PC-3 (cell line): Measurements from ENCODE around the gene CTSW. TPM values are rescaled to one million over a fixed set of nuclear protein-coding genes. Genes with fewer than 3 reads are reported as not detected.

ENCODE experiments used
- ATAC-seq: fragments of 200-7000 bp; cut with Tn5 transposase; 2 replicates; pipeline ENCODE4 v1.9.1; 2020; ENCODE audit warnings: mild to moderate bottlenecking, moderate library complexity
- BruUV-seq: library from RNA; stranded (reverse); fragments of 400-500 nt; replicated peaks from 2 replicates; lab custom pipeline; 2021; lab: Mats Ljungman, UMichigan
- CTCF ChIA-PET: fragments of 300-600 bp; sonication (Branson Sonifier 250); formaldehyde crosslinking; loops from one replicate; lab custom pipeline; 2022; ENCODE audit warnings: antibody characterized with exemption; lab: Charles Lee
- POLR2A ChIA-PET: fragments of 300-600 bp; sonication (Branson Sonifier 250); formaldehyde crosslinking; loops from one replicate; lab custom pipeline; 2022; ENCODE audit warnings: antibody characterized with exemption; ENCODE audit not compliant: unreplicated experiment; lab: Charles Lee
- DNase-seq: peaks from one replicate; pipeline ENCODE4 v3.0.0-alpha.2; 2015
- H2AFZ ChIP-seq: fragments of 300-600 bp; sonication (generic); 2 replicates; pipeline ENCODE4 v1.6.0; 2016; ENCODE audit warnings: antibody characterized with exemption, low read length
- H3F3A ChIP-seq: fragments of 300-600 bp; sonication (generic); one replicate; pipeline ENCODE4 v1.6.0; 2017; ENCODE audit warnings: antibody characterized with exemption, low read length, control low read depth, mild to moderate bottlenecking; ENCODE audit not compliant: unreplicated experiment
- H3K27ac ChIP-seq: fragments of 300-600 bp; sonication (generic); 2 replicates; pipeline ENCODE4 v1.5.1; 2016; ENCODE audit warnings: mild to moderate bottlenecking, low read length
- H3K27me3 ChIP-seq: fragments of 300-600 bp; sonication (generic); 2 replicates; pipeline ENCODE4 v1.6.1; 2016; ENCODE audit warnings: low read length, mixed read lengths
- H3K36me3 ChIP-seq: fragments of 300-600 bp; sonication (generic); 2 replicates; pipeline ENCODE4 v1.6.1; 2016; ENCODE audit warnings: low read depth, mixed run types, low read length, mixed read lengths
- H3K4me1 ChIP-seq: fragments of 300-600 bp; sonication (generic); 2 replicates; pipeline ENCODE4 v1.5.1; 2016; ENCODE audit warnings: low read length; ENCODE audit not compliant: insufficient read depth
- H3K4me2 ChIP-seq: fragments of 300-600 bp; sonication (generic); 2 replicates; pipeline ENCODE4 v1.6.0; 2016; ENCODE audit warnings: low read length
- H3K4me3 ChIP-seq: fragments of 300-600 bp; sonication (generic); 2 replicates; pipeline ENCODE4 v1.5.1; 2016; ENCODE audit warnings: mild to moderate bottlenecking, low read length, mixed read lengths
- H3K79me2 ChIP-seq: fragments of 300-600 bp; sonication (generic); 2 replicates; pipeline ENCODE4 v1.6.1; 2017; ENCODE audit warnings: low read length, mixed read lengths
- H3K9ac ChIP-seq: fragments of 300-600 bp; sonication (generic); 2 replicates; pipeline ENCODE4 v1.6.0; 2016; ENCODE audit warnings: mild to moderate bottlenecking, low read length
- H3K9me2 ChIP-seq: fragments of 300-600 bp; sonication (generic); replicated peaks from 2 replicates; pipeline ENCODE4 v1.6.1; 2016; ENCODE audit warnings: mixed run types, low read length, mixed read lengths
- H3K9me3 ChIP-seq: fragments of 300-600 bp; sonication (generic); 2 replicates; pipeline ENCODE4 v1.6.1; 2016; ENCODE audit warnings: low read length, mixed read lengths
- H4K20me1 ChIP-seq: fragments of 300-600 bp; sonication (generic); 2 replicates; pipeline ENCODE4 v1.6.1; 2016; ENCODE audit warnings: low read length, mixed read lengths
- EZH2 ChIP-seq: fragments of 300-600 bp; sonication (generic); IDR thresholded peaks from one replicate; pipeline ENCODE4 v1.6.1; 2017; ENCODE audit warnings: antibody characterized with exemption, mild to moderate bottlenecking, low read length; ENCODE audit not compliant: unreplicated experiment
- EZH2phosphoT487 ChIP-seq: fragments of 300-600 bp; sonication (generic); IDR thresholded peaks from 2 replicates; pipeline ENCODE4 v1.6.1; 2018; ENCODE audit warnings: mild to moderate bottlenecking, antibody characterized with exemption, low read length, borderline replicate concordance
- intact Hi-C: fragments of 100-400 bp; cut with micrococcal nuclease; formaldehyde crosslinking; loops from 2 replicates; pipeline ENCODE4 v1.9.0; 2023
- total RNA-seq: library from RNA; depleted of rRNA; stranded (reverse); fragments of >200 nt; gene quantifications from 2 replicates; pipeline ENCODE4 v1.2.3, GENCODE V29; 2014
- TF ChIP-seq, protein P1 (sequence below): fragments of 300-600 bp; sonication (generic); conservative IDR thresholded peaks from 2 replicates; pipeline ENCODE4 v1.5.1; 2017; ENCODE audit warnings: antibody characterized with exemption, low read depth, mild to moderate bottlenecking, low read length

Gene CTSW
- total RNA-seq, 1 experiment from 2014 or later: 0.11 TPM

DNA sequence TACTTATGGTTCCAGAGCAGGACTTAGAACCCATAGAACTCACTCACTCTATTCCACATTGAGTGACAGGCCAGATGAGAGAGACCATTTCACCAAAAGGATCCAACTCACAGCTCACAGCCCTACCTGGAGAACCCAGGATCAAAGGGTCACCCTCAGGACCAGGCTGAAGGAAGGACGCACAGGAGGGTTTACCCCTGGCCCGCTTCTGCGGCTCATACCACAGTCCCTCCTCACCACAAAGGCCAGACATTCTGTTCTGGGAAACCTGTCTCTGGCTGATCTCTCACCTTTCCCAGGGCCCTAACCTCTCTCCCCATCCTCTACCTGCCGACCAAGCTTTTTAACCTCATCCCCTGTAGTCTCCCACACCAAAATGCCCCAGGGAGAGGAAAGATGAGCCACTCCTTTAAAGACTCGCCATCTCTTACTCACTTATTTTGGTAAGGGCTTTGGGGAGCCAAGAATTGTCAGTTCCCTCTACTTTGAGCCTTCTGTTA is 15.9 kb downstream of the CTSW start:
- H3K4me1 ChIP-seq: peaks cover 30% of the 10 kb centered on the region
- ATAC-seq: no peak
- BruUV-seq: no TSS peak
- H3K79me2 ChIP-seq: peaks cover 69% of the 10 kb centered on the region
- no peaks in the 10 kb centered on the region for H3K9me3 ChIP-seq
- ChIA-PET POLR2A (interaction anchor here (0.7 to 0.8 kb wide), 2 partner anchors 23 to 83 kb away, joined by 3 read pairs; no protein-coding TSS in a partner anchor), CTCF (no interaction called here)
- no peaks in the 10 kb centered on the region for H3K9me2 ChIP-seq
- TF ChIP-seq, protein P1, sequence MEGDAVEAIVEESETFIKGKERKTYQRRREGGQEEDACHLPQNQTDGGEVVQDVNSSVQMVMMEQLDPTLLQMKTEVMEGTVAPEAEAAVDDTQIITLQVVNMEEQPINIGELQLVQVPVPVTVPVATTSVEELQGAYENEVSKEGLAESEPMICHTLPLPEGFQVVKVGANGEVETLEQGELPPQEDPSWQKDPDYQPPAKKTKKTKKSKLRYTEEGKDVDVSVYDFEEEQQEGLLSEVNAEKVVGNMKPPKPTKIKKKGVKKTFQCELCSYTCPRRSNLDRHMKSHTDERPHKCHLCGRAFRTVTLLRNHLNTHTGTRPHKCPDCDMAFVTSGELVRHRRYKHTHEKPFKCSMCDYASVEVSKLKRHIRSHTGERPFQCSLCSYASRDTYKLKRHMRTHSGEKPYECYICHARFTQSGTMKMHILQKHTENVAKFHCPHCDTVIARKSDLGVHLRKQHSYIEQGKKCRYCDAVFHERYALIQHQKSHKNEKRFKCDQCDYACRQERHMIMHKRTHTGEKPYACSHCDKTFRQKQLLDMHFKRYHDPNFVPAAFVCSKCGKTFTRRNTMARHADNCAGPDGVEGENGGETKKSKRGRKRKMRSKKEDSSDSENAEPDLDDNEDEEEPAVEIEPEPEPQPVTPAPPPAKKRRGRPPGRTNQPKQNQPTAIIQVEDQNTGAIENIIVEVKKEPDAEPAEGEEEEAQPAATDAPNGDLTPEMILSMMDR: no peak
- TF ChIP-seq EZH2 (no peak), EZH2phosphoT487 (no peak)
- peaks cover 64% of the 10 kb centered on the region for H3K36me3 ChIP-seq
- no peak overlapping the region for H2AFZ ChIP-seq
- H3K27ac ChIP-seq: peak overlapping the region; percentile 96
- H3K4me3 ChIP-seq: peak overlapping the region; percentile 78
- H3K27me3 ChIP-seq: no peaks in the 10 kb centered on the region
- H4K20me1 ChIP-seq: peaks cover 64% of the 10 kb centered on the region
- intact Hi-C loops: no loop called here
- H3F3A ChIP-seq: peaks cover 57% of the 10 kb centered on the region
- peak; percentile 54 for DNase-seq
- peak overlapping the region; percentile 96 for H3K4me2 ChIP-seq
- H3K9ac ChIP-seq: peak overlapping the region; percentile 98

DNA sequence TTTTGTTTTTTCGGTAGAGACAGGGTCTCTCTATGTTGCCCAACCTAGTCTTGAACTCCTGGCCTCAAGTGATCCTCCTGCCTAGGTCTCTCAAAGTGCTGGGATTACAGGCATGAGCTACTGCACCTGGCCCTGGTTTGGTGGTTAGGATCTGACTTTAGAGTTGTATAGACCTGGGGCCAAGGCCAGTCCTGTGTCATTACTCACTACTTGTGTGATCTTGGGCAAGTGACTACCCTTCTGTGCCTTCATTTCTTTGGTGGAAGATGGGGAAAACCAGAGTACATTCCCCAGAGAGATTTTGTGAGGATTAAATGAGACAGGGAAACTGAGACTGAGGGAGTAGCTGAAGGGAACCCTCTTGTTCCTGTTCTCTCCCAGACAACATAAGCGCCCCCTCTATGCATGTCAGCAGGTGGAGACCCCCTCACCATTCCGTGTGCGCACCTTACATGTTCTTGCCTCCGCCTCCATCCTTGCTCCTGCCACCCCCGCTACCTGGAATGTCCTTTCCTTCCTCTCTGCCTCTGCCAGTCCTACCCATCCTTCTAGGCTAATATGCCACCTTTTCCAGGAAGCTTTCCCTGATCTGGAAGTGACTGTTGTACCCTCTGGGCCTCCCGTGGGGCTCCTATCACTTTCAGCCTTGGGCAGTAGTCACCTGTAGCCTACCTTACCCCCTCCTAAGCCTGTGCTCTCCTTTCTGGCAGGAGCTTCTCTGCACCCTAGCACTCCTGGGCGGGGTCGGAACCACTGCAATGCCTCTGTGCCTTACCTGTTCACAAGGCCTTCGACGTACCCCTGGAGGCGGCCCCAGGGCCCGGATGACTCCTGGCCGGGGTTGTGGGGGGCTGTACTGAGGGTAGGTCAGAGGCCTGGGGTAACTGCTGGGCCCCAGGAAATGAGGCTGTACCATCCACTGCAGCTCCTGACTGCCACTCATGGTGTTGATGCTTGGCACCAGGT is 16.7 kb downstream of the CTSW start:
- peak overlapping the region; percentile 78 for H3K4me3 ChIP-seq
- ATAC-seq (no peak), DNase-seq (peak; percentile 21)
- no peak overlapping the region for H2AFZ ChIP-seq
- no peaks in the 10 kb centered on the region for H3K9me2 ChIP-seq
- no peaks in the 10 kb centered on the region for H3K27me3 ChIP-seq
- H3K27ac ChIP-seq: peak overlapping the region; percentile 96
- H3K79me2 ChIP-seq: peaks cover 77% of the 10 kb centered on the region
- peak overlapping the region; percentile 96 for H3K4me2 ChIP-seq
- peaks cover 38% of the 10 kb centered on the region for H3K4me1 ChIP-seq
- H3K9ac ChIP-seq: peak overlapping the region; percentile 98
- peaks cover 64% of the 10 kb centered on the region for H4K20me1 ChIP-seq
- intact Hi-C loops: loop anchor here (2.0 kb wide), 1 partner anchor 16 kb away; no protein-coding TSS in a partner anchor
- no peaks in the 10 kb centered on the region for H3K9me3 ChIP-seq
- ChIA-PET CTCF (interaction anchor here (0.8 kb wide), 1 partner anchor 16 kb away, joined by 3 read pairs; no protein-coding TSS in a partner anchor), POLR2A (interaction anchor here (0.5 to 0.8 kb wide), 3 partner anchors 15 to 83 kb away, joined by 3 read pairs; no protein-coding TSS in a partner anchor)
- no peak for TF ChIP-seq EZH2
- TF ChIP-seq, protein P1: no peak
- no peak for TF ChIP-seq EZH2phosphoT487
- peaks cover 57% of the 10 kb centered on the region for H3F3A ChIP-seq
- no TSS peak for BruUV-seq
- peaks cover 64% of the 10 kb centered on the region for H3K36me3 ChIP-seq
